Measurements from ENCODE around the gene GDAP1L1.

GDAP1L1 gene

DNA sequence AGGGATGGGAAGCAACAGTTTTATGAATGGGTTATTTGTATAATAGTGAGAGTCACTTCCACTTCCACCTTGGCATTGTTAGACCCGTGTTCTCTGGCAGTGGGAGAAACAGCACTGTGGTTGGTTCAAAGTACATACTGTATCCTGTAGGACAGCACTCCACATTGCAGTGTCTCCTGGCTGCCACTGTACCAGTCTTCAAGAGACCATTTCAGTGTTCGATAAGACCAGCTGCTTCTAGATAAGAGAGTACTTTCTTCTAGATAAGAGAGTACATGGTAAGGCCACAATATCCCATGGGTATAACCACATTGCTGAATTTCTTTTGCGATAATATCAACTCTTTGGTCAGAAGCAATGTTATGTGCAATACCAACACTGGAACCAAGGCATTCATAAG, 35.1 kb downstream of the GDAP1L1 start:
- Histone ChIP-seq H3K27ac (ENCODE audit: low read length) (no peak overlapping the region), H3K79me2 (ENCODE audit: low read length) (no peaks in the 10 kb centered on the region), H3K9ac (ENCODE audit: low read length) (no peak overlapping the region), H3K4me1 (ENCODE audit: low read length) (peaks cover 18% of the 10 kb centered on the region), H4K20me1 (ENCODE audit: insufficient read depth, low read length) (no peaks in the 10 kb centered on the region), H3K36me3 (replicated peaks; ENCODE audit: low read depth, low read length) (no peaks in the 10 kb centered on the region), H3K4me3 (ENCODE audit: low read length) (no peak overlapping the region), H3K4me2 (ENCODE audit: low read length) (no peak overlapping the region), H2AFZ (ENCODE audit: low read depth, low read length) (no peak overlapping the region), H3K27me3 (ENCODE audit: low read depth, low read length) (peaks cover 24% of the 10 kb centered on the region), H3K9me3 (ENCODE audit: insufficient read depth, low read length) (no peaks in the 10 kb centered on the region)
- TF ChIP-seq, protein P1, sequence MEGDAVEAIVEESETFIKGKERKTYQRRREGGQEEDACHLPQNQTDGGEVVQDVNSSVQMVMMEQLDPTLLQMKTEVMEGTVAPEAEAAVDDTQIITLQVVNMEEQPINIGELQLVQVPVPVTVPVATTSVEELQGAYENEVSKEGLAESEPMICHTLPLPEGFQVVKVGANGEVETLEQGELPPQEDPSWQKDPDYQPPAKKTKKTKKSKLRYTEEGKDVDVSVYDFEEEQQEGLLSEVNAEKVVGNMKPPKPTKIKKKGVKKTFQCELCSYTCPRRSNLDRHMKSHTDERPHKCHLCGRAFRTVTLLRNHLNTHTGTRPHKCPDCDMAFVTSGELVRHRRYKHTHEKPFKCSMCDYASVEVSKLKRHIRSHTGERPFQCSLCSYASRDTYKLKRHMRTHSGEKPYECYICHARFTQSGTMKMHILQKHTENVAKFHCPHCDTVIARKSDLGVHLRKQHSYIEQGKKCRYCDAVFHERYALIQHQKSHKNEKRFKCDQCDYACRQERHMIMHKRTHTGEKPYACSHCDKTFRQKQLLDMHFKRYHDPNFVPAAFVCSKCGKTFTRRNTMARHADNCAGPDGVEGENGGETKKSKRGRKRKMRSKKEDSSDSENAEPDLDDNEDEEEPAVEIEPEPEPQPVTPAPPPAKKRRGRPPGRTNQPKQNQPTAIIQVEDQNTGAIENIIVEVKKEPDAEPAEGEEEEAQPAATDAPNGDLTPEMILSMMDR (IDR thresholded peaks at IDR 0.05; ENCODE audit: low read depth, low read length), result no peak
- TF ChIP-seq EZH2phosphoT487 (IDR thresholded peaks at IDR 0.05; ENCODE audit: low read depth), result no peak

DNA sequence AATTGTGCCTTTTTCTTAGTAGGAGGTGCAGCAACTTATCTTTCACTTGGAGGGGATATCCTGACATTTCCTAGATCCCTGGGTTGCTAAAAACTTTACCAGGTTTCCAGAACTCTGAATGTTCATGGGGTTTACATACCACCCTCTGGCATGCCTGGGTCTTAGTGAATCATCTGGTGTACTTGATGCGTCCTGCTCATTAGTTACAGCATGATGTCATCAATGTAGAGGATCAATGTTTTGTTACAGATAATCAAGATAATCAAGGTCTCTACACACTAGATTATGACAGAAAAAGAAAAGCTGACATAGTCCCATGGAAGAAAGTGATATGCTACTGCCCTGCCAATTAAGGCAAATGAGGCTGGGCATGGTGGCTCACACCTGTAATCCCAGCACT, 36.9 kb downstream of the GDAP1L1 start:
- Histone ChIP-seq H3K4me2 (ENCODE audit: low read length) (no peak overlapping the region), H3K9me3 (ENCODE audit: insufficient read depth, low read length) (no peaks in the 10 kb centered on the region), H4K20me1 (ENCODE audit: insufficient read depth, low read length) (no peaks in the 10 kb centered on the region), H3K4me3 (ENCODE audit: low read length) (no peak overlapping the region), H3K36me3 (replicated peaks; ENCODE audit: low read depth, low read length) (no peaks in the 10 kb centered on the region), H3K27me3 (ENCODE audit: low read depth, low read length) (peaks cover 25% of the 10 kb centered on the region), H3K4me1 (ENCODE audit: low read length) (peaks cover 14% of the 10 kb centered on the region), H3K9ac (ENCODE audit: low read length) (no peak overlapping the region), H3K79me2 (ENCODE audit: low read length) (no peaks in the 10 kb centered on the region), H3K27ac (ENCODE audit: low read length) (no peak overlapping the region), H2AFZ (ENCODE audit: low read depth, low read length) (no peak overlapping the region)
- no peak for TF ChIP-seq EZH2phosphoT487 (IDR thresholded peaks at IDR 0.05; ENCODE audit: low read depth)
- TF ChIP-seq, protein P1 (IDR thresholded peaks at IDR 0.05; ENCODE audit: low read depth, low read length), result no peak

DNA sequence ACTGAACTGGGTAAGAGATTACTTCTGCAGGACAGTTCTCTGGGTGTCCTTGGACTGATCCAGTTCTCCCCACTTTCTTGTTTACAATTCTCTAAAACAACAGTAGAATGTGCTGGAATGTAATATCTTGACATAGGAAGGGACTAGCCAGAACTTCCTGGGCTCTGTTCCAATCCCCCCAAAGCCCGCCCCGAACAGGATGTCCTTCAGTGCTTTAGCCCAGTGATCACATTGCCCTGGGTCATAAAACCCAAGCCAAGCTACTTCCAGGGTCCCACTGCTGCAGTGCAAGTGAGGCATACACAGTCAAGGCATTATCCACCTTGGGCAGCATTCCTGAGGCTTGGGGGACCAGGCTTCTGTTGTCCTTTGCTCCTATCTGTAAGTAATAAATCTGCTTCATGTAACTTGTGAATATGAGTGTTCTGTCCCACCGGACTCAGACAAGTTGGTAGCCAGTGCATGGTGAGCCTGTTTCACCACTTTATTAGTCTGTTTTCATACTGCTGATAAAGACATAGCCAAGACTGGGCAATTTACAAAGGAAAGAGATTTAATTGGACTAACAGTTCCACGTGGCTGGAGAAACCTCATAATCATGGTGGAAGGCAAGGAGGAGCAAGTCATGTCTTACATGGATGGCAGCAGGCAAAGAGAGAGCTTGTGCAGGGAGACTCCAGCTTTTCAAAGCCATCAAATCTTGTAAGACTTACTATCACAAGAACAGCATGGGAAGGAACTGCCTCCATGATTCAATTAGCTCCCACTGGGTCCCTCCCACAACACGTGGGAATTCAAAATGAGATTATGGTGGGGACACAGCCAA, 40.4 kb downstream of the GDAP1L1 start:
- Histone ChIP-seq H3K4me3 (ENCODE audit: low read length) (no peak overlapping the region), H3K79me2 (ENCODE audit: low read length) (no peaks in the 10 kb centered on the region), H3K27me3 (ENCODE audit: low read depth, low read length) (peaks cover 15% of the 10 kb centered on the region), H3K9ac (ENCODE audit: low read length) (no peak overlapping the region), H3K4me2 (ENCODE audit: low read length) (no peak overlapping the region), H3K27ac (ENCODE audit: low read length) (no peak overlapping the region), H4K20me1 (ENCODE audit: insufficient read depth, low read length) (no peaks in the 10 kb centered on the region), H3K4me1 (ENCODE audit: low read length) (no peaks in the 10 kb centered on the region), H2AFZ (ENCODE audit: low read depth, low read length) (no peak overlapping the region), H3K36me3 (replicated peaks; ENCODE audit: low read depth, low read length) (no peaks in the 10 kb centered on the region), H3K9me3 (ENCODE audit: insufficient read depth, low read length) (no peaks in the 10 kb centered on the region)
- no peak for TF ChIP-seq EZH2phosphoT487 (IDR thresholded peaks at IDR 0.05; ENCODE audit: low read depth)
- TF ChIP-seq, protein P1 (IDR thresholded peaks at IDR 0.05; ENCODE audit: low read depth, low read length), result no peak

DNA sequence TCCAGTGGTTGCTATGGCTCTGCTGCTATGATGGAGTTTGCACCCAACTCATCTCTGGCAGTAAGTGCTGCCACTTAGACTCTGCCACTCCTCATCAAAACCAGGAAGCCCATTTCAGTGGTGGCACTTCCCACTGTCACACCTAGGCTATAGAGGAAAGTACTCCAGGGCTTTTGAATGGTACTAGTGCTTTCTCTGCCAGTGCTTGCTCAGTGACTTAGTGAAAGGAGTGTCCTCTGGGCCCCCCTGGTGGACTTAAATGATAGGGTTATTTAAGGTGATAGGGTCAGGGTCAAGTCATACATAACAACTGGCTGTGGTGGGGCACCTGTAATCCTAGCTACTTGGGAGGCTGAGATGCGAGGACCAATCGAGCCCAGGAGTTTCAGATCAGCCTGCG, 41.1 kb downstream of the GDAP1L1 start:
- no peaks in the 10 kb centered on the region for H3K79me2 ChIP-seq (ENCODE audit: low read length)

More for the DNA sequence above, 41.1 kb downstream of the GDAP1L1 start:
- Histone ChIP-seq H3K9me3 (ENCODE audit: insufficient read depth, low read length) (no peaks in the 10 kb centered on the region), H4K20me1 (ENCODE audit: insufficient read depth, low read length) (no peaks in the 10 kb centered on the region), H3K9ac (ENCODE audit: low read length) (no peak overlapping the region), H3K4me1 (ENCODE audit: low read length) (no peaks in the 10 kb centered on the region), H3K4me3 (ENCODE audit: low read length) (no peak overlapping the region), H3K27me3 (ENCODE audit: low read depth, low read length) (peaks cover 15% of the 10 kb centered on the region), H3K4me2 (ENCODE audit: low read length) (no peak overlapping the region), H3K36me3 (replicated peaks; ENCODE audit: low read depth, low read length) (no peaks in the 10 kb centered on the region), H3K27ac (ENCODE audit: low read length) (no peak overlapping the region), H2AFZ (ENCODE audit: low read depth, low read length) (no peak overlapping the region)
- no peak for TF ChIP-seq EZH2phosphoT487 (IDR thresholded peaks at IDR 0.05; ENCODE audit: low read depth)
- TF ChIP-seq, protein P1 (IDR thresholded peaks at IDR 0.05; ENCODE audit: low read depth, low read length), result peak; percentile 20; the same call in 1 of the 2 replicates
